ENCODE measurements around the gene TMF1.

TMF1 gene

GRCh38 chr3:68984011-68984530 is 68.1 kb downstream of the TMF1 start:
- Histone ChIP-seq H3K36me3 (ENCODE audit: control insufficient read depth in 2 of 2, insufficient read depth in 2 of 2, low read length in 2 of 2) (peaks cover 35 to 41% of the 10 kb centered on the region in 2 donors), H3K4me1 (ENCODE audit: control insufficient read depth in 2 of 2, insufficient read depth in 2 of 2, low read length in 2 of 2) (no peaks in the 10 kb centered on the region), H3K9ac (ENCODE audit: low read depth in 1 of 2, low read length in 2 of 2) (no peak overlapping the region), H3K27me3 (ENCODE audit: control insufficient read depth in 2 of 2, insufficient read depth in 2 of 2, low read length in 2 of 2) (no peaks in the 10 kb centered on the region), H3K9me3 (ENCODE audit: control insufficient read depth in 2 of 2, low read length in 2 of 2) (no peaks in the 10 kb centered on the region), H3K4me3 (ENCODE audit: low read length in 2 of 2) (no peak overlapping the region), H3K27ac (ENCODE audit: low read depth in 2 of 2, low read length in 2 of 2) (no peak overlapping the region)

GRCh38 chr3:68977486-68978167 is 74.5 kb downstream of the TMF1 start:
- Histone ChIP-seq H3K4me3 (ENCODE audit: low read length in 2 of 2) (no peak overlapping the region), H3K9me3 (ENCODE audit: control insufficient read depth in 2 of 2, low read length in 2 of 2) (no peaks in the 10 kb centered on the region), H3K4me1 (ENCODE audit: control insufficient read depth in 2 of 2, insufficient read depth in 2 of 2, low read length in 2 of 2) (no peaks in the 10 kb centered on the region), H3K9ac (ENCODE audit: low read depth in 1 of 2, low read length in 2 of 2) (no peak overlapping the region), H3K36me3 (ENCODE audit: control insufficient read depth in 2 of 2, insufficient read depth in 2 of 2, low read length in 2 of 2) (peaks cover 23 to 27% of the 10 kb centered on the region in 2 donors), H3K27ac (ENCODE audit: low read depth in 2 of 2, low read length in 2 of 2) (no peak overlapping the region), H3K27me3 (ENCODE audit: control insufficient read depth in 2 of 2, insufficient read depth in 2 of 2, low read length in 2 of 2) (no peaks in the 10 kb centered on the region)

- Histone ChIP-seq H3K4me3 (ENCODE audit: low read length in 2 of 2) (no peak overlapping the region), H3K36me3 (ENCODE audit: control insufficient read depth in 2 of 2, insufficient read depth in 2 of 2, low read length in 2 of 2) (peaks cover 13 to 15% of the 10 kb centered on the region in 2 donors)
Measured at GRCh38 chr3:68974711-68975110, 77.4 kb downstream of the TMF1 start.

GRCh38 chr3:68973639-68974038 is 78.5 kb downstream of the TMF1 start:
- no peak overlapping the region for H3K4me3 ChIP-seq (ENCODE audit: low read length in 2 of 2)
- H3K9me3 ChIP-seq (ENCODE audit: control insufficient read depth in 2 of 2, low read length in 2 of 2): no peaks in the 10 kb centered on the region
- peaks cover 0 to 6% of the 10 kb centered on the region in 2 donors for H3K27me3 ChIP-seq (ENCODE audit: control insufficient read depth in 2 of 2, insufficient read depth in 2 of 2, low read length in 2 of 2)
- H3K36me3 ChIP-seq (ENCODE audit: control insufficient read depth in 2 of 2, insufficient read depth in 2 of 2, low read length in 2 of 2): peaks cover 6 to 9% of the 10 kb centered on the region in 2 donors
- no peak overlapping the region for H3K9ac ChIP-seq (ENCODE audit: low read depth in 1 of 2, low read length in 2 of 2)
- H3K27ac ChIP-seq (ENCODE audit: low read depth in 2 of 2, low read length in 2 of 2): no peak overlapping the region
- H3K4me1 ChIP-seq (ENCODE audit: control insufficient read depth in 2 of 2, insufficient read depth in 2 of 2, low read length in 2 of 2): no peaks in the 10 kb centered on the region

More at GRCh38 chr3:68974711-68975110, 77.4 kb downstream of the TMF1 start:
- H3K27ac ChIP-seq (ENCODE audit: low read depth in 2 of 2, low read length in 2 of 2): no peak overlapping the region
- H3K4me1 ChIP-seq (ENCODE audit: control insufficient read depth in 2 of 2, insufficient read depth in 2 of 2, low read length in 2 of 2): no peaks in the 10 kb centered on the region
- no peak overlapping the region for H3K9ac ChIP-seq (ENCODE audit: low read depth in 1 of 2, low read length in 2 of 2)
- no peaks in the 10 kb centered on the region for H3K9me3 ChIP-seq (ENCODE audit: control insufficient read depth in 2 of 2, low read length in 2 of 2)
- peaks cover 0 to 6% of the 10 kb centered on the region in 2 donors for H3K27me3 ChIP-seq (ENCODE audit: control insufficient read depth in 2 of 2, insufficient read depth in 2 of 2, low read length in 2 of 2)

GRCh38 chr3:68972358-68972979 is 79.7 kb downstream of the TMF1 start:
- H3K4me3 ChIP-seq (ENCODE audit: low read length in 2 of 2): no peak overlapping the region
- H3K27ac ChIP-seq (ENCODE audit: low read depth in 2 of 2, low read length in 2 of 2): no peak overlapping the region
- peaks cover 0 to 6% of the 10 kb centered on the region in 2 donors for H3K27me3 ChIP-seq (ENCODE audit: control insufficient read depth in 2 of 2, insufficient read depth in 2 of 2, low read length in 2 of 2)
- peaks cover 0 to 2% of the 10 kb centered on the region in 2 donors for H3K36me3 ChIP-seq (ENCODE audit: control insufficient read depth in 2 of 2, insufficient read depth in 2 of 2, low read length in 2 of 2)
- no peak overlapping the region for H3K9ac ChIP-seq (ENCODE audit: low read depth in 1 of 2, low read length in 2 of 2)
- H3K9me3 ChIP-seq (ENCODE audit: control insufficient read depth in 2 of 2, low read length in 2 of 2): no peaks in the 10 kb centered on the region
- H3K4me1 ChIP-seq (ENCODE audit: control insufficient read depth in 2 of 2, insufficient read depth in 2 of 2, low read length in 2 of 2): no peaks in the 10 kb centered on the region
